Hippocampal formation (tissue), 2 donors: ENCODE results near the gene IFITM5.

Experiments
- DNase-seq, 2 donors: peaks; one replicate each; lab custom pipeline; 2025; lab: John Stamatoyannopoulos, UW

The IFITM5 gene

DNA sequence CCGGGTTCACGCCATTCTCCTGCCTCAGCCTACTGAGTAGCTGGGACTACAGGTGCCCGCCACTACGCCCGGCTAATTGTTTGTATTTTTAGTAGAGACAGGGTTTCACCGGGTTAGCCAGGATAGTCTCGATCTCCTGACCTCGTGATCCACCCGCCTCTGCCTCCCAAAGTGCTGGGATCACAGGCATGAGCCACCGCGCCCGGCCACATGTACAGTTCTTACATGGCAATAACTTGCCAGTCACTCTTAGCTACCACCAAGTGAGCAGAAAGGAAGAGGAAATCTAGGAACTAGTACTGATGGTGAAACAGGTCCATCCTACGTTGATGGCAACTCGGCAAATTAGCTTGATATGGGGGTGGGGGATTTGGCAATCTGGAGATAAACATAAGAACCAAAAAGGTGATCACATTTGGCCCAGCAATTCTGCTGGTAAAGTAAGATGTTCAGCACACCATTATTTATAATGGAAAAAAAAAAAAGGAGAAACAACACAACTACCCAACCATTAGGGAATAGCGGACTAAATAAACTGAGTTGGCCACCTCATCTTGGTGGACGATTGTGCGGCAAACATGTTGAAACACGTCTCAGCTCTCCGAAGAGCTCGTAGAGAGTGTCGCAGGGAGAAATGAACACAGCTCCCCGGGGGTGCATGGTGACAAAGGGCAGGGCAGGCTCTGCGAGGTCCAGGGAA is 15.8 kb downstream of the IFITM5 start:
- DNase-seq: no peak

DNA sequence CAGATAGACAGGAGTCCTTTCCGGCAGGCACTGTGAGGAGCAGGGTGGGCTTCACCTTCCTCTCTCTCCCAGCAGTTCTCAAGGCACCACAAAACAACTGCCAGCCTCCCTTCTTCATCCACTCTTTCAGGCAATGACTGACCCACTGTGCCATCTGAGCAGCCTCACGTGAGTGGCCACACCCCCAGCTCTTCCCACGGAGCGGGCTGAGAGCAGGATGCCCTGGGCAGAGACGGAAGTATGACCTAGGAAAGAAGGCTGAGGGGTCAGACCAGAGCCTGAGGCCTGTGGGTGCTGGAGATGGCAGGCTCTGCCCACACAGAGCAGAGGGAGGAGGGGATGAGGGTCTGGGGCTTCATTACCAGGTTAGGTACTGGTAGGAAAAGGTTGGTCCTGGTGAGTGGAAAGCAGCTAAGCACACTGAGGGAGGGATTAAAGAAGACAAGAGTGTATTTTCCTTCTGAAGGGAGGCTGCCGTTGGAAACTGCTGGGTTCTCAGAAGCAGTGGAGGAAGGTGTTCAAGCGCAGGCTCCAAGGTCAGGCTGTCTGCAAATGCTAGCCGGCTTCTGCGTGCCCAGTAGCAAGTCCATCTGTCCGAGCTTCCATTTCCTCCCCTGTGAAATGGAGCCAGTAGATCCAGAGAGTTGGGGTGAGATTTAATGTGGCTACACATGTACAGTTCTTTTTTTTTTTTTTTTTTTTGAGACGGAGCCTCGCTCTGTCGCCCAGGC is 16.5 kb downstream of the IFITM5 start:
- no peak for DNase-seq

DNA sequence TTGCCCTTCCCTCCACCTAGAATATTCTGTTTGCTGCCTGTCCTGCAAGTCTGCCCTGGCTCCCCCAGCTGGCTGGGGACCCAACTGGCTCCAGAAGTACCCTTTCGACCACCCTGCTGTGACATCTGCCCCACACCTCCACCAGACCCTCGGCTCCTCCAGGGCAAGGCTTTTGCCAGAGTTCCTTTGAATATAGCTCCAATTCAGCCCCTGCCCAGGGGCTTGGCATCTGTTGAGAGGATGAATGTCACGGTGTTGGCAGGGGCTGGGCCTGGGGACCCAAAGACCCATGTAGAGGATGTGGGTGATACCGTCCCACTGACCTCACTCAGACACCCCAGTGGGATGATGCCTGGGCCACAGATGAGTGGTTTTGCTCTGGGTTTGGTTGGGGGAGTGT is 17.2 kb downstream of the IFITM5 start:
- no peak for DNase-seq

DNA sequence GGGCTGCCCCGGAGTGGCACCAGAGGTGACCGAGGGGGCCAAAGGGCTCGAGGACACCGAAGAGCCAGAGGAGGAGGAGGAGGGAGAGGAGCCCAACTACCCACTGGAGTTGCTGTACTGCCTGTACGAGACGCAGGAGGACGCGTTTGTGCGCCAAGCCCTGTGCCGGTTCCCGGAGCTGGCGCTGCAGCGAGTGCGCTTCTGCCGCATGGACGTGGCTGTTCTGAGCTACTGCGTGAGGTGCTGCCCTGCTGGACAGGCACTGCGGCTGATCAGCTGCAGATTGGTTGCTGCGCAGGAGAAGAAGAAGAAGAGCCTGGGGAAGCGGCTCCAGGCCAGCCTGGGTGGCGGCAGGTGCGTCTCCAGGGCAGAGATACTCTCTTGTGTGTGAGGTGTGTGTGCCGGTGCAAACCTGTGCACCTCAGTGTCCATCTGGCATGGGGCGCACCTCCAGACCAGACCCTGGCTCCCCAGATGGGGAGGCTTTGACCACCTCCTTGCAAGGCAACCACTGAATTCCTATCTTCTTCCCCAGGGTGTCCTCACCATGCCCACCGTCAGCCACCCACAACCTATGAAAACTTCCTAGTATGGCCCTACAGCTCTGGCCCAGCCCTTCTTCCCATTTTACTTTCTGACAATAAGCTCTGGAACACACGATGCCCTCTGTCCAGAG is 17.7 kb downstream of the IFITM5 start:
- DNase-seq: no peak

DNA sequence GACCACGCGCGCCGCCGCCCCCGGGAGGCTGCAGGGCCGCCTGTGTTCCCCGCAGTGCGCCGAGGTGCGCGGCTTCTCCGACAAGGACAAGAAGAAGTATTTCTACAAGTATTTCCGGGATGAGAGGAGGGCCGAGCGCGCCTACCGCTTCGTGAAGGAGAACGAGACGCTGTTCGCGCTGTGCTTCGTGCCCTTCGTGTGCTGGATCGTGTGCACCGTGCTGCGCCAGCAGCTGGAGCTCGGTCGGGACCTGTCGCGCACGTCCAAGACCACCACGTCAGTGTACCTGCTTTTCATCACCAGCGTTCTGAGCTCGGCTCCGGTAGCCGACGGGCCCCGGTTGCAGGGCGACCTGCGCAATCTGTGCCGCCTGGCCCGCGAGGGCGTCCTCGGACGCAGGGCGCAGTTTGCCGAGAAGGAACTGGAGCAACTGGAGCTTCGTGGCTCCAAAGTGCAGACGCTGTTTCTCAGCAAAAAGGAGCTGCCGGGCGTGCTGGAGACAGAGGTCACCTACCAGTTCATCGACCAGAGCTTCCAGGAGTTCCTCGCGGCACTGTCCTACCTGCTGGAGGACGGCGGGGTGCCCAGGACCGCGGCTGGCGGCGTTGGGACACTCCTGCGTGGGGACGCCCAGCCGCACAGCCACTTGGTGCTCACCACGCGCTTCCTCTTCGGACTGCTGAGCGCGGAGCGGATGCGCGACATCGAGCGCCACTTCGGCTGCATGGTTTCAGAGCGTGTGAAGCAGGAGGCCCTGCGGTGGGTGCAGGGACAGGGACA is 18.4 kb downstream of the IFITM5 start:
- no peak for DNase-seq

DNA sequence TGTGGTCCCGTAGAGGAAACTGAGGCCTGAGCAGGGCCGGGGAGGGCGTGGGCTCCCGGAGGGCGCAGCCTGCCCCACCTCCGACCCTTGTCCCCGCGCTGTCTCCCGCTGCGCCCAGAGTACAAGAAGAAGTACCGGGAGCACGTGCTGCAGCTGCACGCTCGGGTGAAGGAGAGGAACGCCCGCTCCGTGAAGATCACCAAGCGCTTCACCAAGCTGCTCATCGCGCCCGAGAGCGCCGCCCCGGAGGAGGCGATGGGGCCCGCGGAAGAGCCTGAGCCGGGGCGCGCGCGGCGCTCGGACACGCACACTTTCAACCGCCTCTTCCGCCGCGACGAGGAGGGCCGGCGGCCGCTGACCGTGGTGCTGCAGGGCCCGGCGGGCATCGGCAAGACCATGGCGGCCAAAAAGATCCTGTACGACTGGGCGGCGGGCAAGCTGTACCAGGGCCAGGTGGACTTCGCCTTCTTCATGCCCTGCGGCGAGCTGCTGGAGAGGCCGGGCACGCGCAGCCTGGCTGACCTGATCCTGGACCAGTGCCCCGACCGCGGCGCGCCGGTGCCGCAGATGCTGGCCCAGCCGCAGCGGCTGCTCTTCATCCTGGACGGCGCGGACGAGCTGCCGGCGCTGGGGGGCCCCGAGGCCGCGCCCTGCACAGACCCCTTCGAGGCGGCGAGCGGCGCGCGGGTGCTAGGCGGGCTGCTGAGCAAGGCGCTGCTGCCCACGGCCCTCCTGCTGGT is 19.2 kb downstream of the IFITM5 start:
- no peak for DNase-seq

DNA sequence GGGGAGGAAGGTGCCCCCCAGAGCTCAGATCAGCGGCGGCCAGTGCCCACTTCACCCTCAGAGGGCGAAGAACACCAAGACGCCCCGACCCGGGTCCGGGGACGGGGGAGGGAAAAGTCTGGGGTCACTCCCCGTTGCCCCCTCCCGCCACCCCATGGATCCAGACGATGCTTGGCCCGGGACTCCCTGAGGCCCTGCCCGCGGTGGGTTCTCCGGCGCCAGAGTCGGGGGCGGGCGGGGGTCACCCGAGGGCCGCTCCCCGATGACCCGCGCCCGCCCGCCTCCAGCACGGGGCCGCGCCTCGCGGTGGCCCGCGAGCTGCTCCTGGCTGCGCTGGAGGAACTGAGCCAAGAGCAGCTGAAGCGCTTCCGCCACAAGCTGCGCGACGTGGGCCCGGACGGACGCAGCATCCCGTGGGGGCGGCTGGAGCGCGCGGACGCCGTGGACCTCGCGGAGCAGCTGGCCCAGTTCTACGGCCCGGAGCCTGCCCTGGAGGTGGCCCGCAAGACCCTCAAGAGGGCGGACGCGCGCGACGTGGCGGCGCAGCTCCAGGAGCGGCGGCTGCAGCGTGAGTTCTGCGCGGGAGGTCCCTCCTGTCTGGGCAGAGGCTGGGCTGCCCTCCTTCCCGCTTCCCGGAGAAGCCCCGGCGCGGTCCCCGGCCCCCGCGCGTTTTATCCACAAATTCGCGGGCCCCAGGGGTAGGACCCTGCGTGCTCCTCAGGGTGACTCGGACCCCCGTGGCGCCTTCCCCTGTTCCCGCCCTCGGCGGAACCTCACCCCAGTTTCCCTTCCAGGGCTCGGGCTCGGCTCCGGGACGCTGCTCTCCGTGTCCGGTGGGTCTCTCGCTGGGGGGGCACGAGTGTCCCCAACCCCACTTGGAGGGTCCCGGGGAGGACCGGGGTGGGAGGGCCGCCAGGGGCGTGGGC is 20.0 kb downstream of the IFITM5 start:
- no peak for DNase-seq

DNA sequence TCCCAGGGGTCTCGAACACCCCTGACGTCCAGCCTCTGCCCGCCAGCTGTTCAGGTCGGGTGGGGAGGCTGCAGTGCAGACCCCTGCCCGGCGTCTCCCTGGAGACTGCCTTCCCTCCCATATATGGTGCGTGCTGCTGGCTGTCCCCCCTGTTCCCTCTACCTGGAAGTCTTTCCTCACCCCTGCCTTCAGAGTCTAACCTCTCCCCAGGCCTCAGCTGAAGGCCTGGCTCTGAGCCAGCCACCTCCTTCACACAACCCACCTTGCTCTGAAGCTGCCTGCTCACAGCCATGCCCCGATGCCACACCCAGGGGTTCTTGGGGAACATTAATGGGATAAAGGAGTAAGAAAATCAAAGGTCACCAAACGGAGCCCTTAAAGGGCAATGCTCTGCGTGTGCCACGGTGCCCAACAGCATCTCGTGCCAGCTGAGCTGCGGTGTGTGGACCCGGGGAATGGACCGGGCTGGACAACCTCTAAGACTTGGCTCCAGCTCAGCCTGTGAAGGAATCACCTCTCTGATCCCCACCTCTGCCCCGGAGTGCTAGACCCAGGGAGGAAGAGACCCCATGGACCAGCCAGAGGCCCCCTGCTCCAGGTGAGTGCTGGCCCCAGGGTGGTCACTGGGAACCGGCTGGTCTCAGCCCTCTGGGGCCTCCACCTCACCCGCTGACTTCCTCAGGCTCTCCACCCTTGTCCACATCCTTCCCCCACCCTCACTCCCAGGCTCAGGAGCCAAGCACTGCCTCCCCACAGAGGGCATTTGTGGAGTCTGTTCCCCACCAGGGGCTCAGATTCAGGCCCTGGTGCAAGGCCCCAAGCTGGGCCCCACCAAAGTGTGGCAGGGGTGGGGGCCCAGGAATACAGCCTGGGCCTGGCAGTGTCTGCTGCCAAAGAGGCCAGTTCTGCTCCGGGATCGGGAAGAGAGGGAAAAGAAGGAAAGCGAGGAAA is 21.1 kb downstream of the IFITM5 start, which contains the start of gene NLRP6:
NLRP6 (plus strand) TSS at position 407 of the 951 bp plus-strand sequence; CDS start at position 570, 163 bp downstream.
- DNase-seq: no peak

DNA sequence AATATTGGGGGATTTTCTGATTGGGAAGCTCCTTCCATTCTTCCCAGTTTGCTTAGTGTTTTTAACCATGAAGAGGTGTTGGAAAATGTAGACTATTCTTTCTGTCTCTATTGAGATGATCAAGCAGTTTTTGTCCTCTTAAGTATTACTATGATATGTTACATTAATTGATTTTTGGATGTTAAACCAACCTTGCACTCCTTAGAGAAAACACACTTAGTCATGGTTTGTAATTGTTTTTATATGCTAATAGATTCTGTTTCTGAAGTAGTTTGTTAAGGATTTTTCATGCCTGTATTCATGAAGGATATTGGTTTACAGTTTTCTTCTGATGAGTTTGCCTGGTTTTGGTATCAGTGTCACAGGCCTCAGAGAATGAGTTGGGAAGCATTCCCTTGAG is 23.1 kb downstream of the IFITM5 start:
- DNase-seq: no peak

DNA sequence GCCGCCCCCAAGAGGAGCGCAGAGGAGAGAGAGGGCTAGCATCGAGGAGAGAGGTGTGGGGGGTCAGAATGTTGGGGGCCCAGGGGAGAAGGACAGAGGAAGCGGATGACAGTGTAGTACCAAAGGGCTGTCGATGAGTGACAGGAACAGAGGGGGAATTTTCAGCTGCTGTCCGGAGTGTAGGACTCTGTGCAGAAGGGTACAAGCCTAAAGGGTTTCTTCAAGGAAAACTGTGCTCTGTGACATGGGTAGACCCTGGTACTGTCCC is 26.5 kb downstream of the IFITM5 start:
- DNase-seq: no peak

DNA sequence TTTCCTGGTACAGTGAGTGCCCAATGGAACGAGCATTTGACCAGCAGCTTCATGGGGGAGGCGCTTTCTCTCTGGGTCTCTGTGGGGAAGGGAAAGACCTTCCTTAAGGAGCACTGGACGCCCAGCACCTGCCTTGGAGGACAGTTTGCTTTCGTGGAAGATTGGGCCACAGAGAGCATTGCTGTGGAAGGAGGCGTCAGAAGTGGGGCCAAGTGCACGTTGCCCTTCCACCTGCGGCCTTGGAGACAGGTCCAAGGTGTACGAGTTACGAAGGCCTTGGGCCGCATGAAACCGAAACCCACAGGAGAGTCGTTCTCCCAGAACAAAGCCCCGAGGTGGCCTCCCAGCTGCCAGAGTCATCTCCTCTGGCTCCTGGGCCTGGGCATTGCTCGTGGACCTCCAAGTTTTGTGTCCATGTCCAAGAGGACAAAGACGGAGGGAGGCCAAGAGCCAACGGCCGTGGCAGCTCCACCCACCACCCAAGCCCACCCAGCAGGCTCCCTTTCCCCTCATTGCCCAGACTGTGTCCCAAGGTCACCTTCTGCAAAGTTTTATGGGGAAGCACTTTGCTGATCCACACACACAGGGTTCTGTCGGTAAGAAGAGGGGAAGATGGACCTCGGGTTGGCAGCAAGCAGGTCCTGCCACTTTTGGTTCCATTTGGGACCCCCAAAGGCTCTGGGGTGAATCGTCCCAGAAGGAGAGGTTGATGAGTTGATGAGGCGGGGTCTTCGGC is 27.0 kb downstream of the IFITM5 start:
- no peak for DNase-seq

DNA sequence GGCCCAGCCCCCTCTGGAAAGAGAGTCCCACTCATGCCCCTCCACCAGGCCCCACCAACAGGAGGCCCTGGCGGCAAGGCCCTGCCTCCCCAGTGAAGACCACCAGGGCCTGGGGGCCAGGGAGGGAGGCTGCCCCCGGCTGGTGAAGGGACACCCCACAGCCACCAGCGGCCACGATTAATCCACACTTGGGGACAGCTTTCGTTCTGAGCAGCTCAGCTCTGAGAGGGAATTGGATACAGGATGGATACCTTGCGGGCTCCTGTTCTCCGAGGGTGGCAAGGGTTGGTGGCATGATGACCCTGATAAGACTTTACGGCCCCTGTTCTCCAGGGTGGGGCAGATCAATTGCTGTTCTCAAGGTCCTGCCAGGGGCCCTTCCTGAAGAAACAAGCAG is 28.0 kb downstream of the IFITM5 start:
- no peak for DNase-seq

DNA sequence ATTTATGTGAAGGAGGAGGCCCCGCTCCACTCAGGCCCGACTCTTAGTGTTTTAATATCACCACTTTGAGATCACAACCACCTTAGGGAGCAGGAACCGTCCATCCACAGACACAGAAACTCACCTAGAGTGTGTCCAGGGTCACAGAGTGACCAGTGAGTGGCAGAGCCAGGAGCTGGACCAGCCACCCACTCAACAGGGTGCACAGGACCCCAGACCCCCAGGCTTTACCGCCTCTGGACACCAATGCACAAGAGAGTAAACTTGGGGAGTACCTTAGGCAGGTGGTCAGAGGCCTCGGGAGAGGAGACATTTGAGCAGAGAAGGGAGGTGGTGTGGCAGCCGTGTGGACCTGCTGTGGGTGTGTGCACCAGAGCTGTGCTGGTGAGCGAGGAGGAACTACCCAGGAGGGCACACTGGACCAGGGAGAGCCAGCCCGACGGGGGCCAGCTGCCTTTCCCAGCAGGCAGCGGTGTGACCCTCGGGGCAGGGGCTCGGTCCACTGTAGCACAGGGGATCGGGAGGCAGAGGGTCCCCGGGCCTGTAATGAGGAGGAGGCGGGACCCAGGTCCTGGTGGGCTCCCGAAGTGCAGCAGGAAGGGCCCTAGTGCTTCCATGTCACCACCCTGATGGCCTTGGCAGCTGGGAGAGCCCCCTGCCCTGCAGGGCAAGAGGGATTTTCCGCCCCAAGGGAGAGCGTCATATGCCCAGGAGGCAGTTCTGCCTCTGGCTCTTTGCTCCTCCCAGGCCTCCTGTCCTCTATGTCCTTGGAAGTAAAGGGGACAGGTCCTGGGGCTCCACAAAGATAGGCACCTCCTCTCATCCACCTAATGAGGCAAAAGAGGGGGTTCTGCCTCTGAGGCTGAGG is 28.6 kb downstream of the IFITM5 start:
- no peak for DNase-seq

DNA sequence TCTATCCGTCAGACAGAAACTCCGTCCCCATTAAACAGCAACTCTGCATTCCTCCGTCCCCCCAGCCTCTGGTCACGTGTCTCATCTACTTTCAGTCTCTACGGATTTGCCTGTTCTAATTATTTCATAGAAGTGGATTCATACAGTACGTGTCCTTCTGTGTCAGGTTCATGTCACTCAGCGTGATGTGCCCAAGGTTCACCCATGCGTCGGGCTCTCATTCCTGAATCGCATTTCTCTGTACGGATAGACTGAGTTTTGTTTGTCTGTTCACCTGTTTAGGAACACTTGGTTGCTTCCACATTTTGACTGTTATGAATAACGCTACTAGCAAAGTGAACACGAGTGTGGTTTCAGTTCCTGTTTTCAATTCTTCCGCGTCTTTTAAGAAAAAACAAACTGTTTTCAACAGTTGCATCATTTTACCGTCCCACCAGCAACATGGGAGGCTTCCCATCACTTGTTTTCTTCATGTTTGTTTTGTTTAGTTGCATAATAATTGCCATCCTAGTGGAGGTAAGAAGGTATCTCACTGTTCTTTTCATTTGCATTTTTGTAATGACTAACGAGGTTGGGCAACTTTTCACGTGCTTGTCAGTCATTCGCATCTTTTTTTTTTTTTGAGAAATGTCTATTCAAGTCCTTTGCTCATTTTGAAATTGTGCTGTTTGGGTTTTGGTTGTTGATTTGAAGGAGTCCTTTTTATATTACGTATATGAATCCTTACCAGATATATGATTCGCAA is 30.0 kb downstream of the IFITM5 start:
- no peak for DNase-seq

DNA sequence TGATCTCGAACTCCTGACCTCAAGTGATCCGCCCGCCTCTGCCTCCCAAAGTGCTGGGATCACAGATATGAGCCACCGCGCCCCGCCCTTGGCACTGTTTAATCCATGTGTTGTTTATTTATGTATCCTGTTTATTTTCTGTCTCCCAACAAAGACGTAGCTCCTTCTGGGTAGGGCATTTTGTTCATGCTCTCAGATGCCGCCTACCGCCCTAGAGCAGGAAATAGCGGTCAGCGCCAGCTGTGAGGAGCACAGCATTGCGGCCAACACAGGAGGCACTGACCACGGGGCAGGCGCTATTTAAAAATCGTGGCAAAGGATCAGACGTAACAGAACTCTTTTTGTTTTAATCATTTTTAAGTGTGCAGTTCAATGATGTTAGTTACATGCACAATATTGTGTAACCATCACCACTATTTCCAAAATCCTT is 30.6 kb downstream of the IFITM5 start:
- DNase-seq: peak in 1 of 2 donors; percentile 18

DNA sequence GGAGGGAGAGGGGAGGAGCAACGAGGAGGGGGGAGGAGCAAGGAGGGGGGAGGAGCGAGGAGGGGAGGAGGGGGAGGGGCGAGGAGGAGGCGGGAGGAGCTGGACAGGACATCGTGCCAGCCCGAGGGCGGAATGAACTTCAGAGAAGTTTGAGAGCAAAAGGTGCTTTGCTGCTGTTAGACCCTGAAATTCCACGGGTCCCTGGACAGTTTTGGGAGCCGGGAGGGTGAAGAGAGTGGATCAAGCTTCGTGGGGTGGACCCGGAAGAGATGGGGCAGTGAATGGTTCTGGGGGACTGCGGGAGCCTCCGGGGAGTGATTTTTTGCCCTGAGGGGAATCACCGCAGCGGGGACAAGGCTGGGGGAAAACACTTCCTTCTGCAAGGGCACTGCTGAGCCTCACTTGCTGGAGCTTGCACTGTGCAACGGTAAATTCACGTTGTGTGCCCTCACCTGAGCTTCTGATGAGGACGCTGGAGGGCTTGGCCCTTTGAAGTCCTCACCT is 31.8 kb downstream of the IFITM5 start:
- DNase-seq: peak in 1 of 2 donors; percentile 21
